Upper lobe of left lung (tissue), 4 donors: ENCODE data around the gene SYTL2.

Experiments
- EP300 ChIP-seq, 4 donors: sonication (generic); formaldehyde crosslinking; IDR thresholded peaks; one replicate each; pipeline ENCODE4 v1.5.1; 2017; ENCODE audit warnings: antibody characterized with exemption in 4 of 4, control low read depth in 2 of 4
- POLR2A ChIP-seq, 4 donors: fragments of 450-650 bp; IDR thresholded peaks; one replicate each; pipeline ENCODE4 v1.5.1; 2016 to 2017; ENCODE audit warnings: antibody characterized with exemption in 4 of 4, mild to moderate bottlenecking in 2 of 4
- POLR2AphosphoS5 ChIP-seq, 2 donors: sonication (generic); formaldehyde crosslinking; IDR thresholded peaks; one replicate each; pipeline ENCODE4 v1.5.1; 2017; ENCODE audit warnings: antibody characterized with exemption in 2 of 2
- TF ChIP-seq, protein P1 (sequence below), 6 experiments: fragments of 450-650 bp in 4 of 6; fragments of 200-600 bp in 2 of 6; sonication (generic) in 2 of 6; IDR thresholded peaks; one replicate each; pipeline ENCODE4 v1.5.1; 2016 to 2019; ENCODE audit warnings: antibody characterized with exemption in 6 of 6

DNA sequence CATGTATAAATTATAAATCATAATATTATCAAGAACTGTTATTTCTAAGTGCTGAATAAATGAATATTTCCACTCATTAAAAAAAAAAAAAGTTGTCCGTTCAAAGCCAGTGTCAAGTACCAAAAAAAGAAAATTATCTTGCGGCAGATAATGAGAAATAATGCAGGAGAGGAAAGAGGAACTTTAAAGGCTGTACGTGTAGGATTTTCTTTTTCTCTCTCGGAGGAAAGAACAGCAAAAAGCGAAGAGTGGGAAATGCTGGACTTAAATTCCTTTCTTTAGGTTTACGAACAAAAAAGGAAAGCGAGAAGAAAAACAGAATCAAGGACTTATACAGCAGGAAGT, 43.2 kb upstream of the SYTL2 start:
- TF ChIP-seq POLR2AphosphoS5 (IDR thresholded peaks at IDR 0.05) (no peak), EP300 (IDR thresholded peaks at IDR 0.05) (no peak), POLR2A (IDR thresholded peaks at IDR 0.05) (no peak)
- TF ChIP-seq, protein P1, sequence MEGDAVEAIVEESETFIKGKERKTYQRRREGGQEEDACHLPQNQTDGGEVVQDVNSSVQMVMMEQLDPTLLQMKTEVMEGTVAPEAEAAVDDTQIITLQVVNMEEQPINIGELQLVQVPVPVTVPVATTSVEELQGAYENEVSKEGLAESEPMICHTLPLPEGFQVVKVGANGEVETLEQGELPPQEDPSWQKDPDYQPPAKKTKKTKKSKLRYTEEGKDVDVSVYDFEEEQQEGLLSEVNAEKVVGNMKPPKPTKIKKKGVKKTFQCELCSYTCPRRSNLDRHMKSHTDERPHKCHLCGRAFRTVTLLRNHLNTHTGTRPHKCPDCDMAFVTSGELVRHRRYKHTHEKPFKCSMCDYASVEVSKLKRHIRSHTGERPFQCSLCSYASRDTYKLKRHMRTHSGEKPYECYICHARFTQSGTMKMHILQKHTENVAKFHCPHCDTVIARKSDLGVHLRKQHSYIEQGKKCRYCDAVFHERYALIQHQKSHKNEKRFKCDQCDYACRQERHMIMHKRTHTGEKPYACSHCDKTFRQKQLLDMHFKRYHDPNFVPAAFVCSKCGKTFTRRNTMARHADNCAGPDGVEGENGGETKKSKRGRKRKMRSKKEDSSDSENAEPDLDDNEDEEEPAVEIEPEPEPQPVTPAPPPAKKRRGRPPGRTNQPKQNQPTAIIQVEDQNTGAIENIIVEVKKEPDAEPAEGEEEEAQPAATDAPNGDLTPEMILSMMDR (IDR thresholded peaks at IDR 0.05): no peak
